ENCODE data around the gene PEAR1.

DNA sequence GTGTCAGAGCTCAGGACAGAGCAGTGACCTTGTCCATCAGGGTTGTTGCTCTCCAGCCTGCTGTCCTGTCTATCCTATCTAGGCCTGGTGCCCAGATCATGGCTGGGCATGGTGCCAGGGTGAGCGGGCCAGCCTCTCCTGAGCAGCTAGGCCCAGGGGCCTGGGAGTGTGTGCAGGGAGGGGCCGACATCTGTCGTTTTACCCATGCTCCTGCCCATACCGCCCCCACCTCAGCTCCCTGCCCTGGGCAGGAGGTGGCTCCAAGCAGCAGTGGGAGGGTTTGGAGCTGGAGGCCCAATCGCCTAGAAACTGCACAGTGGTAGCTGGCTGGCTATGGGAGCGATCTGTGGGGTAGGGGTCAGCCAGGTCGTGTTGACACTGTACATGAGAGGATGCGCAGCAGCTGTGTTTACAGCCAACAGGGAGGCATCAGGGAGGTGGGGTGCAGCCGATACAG is 41.1 kb upstream of the PEAR1 start:
- TF ChIP-seq, protein P1, sequence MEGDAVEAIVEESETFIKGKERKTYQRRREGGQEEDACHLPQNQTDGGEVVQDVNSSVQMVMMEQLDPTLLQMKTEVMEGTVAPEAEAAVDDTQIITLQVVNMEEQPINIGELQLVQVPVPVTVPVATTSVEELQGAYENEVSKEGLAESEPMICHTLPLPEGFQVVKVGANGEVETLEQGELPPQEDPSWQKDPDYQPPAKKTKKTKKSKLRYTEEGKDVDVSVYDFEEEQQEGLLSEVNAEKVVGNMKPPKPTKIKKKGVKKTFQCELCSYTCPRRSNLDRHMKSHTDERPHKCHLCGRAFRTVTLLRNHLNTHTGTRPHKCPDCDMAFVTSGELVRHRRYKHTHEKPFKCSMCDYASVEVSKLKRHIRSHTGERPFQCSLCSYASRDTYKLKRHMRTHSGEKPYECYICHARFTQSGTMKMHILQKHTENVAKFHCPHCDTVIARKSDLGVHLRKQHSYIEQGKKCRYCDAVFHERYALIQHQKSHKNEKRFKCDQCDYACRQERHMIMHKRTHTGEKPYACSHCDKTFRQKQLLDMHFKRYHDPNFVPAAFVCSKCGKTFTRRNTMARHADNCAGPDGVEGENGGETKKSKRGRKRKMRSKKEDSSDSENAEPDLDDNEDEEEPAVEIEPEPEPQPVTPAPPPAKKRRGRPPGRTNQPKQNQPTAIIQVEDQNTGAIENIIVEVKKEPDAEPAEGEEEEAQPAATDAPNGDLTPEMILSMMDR (IDR thresholded peaks at IDR 0.05), result no peak
- TF ChIP-seq POLR2A (IDR thresholded peaks at IDR 0.05), result no peak
